HG03460 (cell line): ENCODE measurements around the gene REC8.

Experiments used
- ATAC-seq: cut with Tn5 transposase; IDR thresholded peaks from one replicate; pipeline ENCODE4 v1.9.1; 2021; ENCODE audit not compliant: unreplicated experiment

Gene REC8

DNA sequence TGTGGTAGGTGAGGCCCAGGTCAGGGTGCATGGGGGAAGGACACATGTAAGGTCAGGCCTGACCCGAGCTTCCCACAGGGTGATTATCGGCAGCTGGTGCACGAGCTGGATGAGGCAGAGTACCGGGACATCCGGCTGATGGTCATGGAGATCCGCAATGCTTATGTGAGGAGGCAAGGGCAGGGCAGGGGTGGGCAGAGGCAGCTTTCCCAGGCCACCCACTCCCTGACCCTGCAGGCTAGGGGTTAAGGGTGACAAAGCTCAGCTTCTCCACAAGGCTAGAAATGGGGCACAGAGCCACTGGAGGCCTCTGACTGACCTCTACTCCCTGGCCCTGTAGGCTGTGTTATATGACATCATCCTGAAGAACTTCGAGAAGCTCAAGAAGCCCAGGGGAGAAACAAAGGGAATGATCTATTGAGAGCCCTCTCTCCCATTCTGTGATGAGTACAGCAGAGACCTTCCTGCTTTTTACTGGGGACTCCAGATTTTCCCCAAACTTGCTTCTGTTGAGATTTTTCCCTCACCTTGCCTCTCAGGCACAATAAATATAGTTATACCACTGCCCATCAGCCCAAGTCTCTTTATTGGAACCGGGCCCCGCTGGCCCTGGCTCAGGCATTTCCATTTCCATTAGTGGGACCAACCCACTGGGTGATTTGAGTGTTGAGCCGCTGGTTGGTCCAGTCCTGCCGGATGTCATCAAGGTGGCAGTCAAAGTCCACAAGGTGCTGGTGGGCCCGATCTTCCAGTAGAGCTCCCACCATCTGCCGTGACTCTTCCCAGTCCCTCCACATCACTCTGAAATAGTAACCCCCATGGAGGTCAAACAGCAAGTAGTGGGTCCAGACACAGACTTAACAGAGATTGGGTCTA lies 33.2 kb upstream of the REC8 start:
- ATAC-seq, result no peak

GRCh38 chr14:24139272-24139934 lies 32.5 kb upstream of the REC8 start:
- ATAC-seq, result no peak

- ATAC-seq, result peak; percentile 84
These were observed 30.6 kb upstream of the REC8 start, which contains the start of gene EMC9 for GRCh38 chr14:24141097-24141880. EMC9 (minus strand) TSS chr14:24141591; CDS start chr14:24141304, 287 bp downstream.

GRCh38 chr14:24143511-24143910 lies 28.4 kb upstream of the REC8 start:
- ATAC-seq, result no peak

DNA sequence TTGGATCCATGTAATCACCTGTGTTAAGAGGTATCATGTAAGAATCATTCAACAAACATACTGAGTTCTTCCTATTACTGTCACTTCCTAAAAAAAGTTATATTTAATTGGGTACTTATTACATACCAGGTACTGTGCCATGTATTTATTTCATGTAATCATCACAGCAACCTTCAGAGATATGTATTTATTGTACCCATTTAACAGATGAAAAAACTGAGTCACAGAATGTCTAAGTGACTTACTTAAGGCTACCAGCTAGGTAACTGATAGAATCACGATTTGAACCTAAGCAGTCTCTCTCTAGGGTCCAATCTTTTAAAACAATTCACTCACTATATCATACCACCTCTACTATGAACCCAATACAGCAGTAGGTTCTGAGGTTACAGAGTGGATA lies 27.4 kb upstream of the REC8 start:
- ATAC-seq, result no peak

GRCh38 chr14:24145219-24145618 lies 26.7 kb upstream of the REC8 start:
- no peak for ATAC-seq

GRCh38 chr14:24145690-24146452 lies 26.0 kb upstream of the REC8 start:
- ATAC-seq, result no peak

DNA sequence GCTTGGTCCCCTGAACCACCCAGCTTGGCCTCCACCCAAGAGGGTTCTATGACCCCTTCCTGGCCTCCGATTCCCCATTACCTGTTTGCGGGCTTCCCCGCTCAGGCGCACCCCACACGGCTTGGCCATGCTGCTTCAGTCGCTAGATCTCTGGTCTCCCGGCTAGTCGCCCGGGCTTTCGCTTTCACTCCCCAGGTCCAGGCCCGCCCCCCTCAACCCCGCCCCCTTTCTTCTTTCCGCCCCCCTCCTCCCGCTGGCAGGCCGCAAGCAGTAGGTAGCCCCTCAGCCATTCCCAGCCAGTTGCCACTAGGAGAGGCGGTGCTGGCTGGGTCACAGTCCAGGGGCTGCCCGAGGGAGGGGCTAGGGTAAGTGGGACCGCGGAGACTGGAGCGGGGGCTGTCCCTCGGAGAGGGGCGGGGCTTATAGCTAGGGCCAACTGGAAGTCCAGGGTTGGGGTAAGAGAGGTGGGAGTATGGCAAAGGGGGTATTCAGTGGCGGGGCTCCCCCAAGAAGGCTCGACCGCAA lies 25.4 kb upstream of the REC8 start, which contains the start of gene PSME2:
Gene PSME2, minus strand, starts transcription at position 158 of the 525 bp plus-strand sequence. Its CDS starts 29 bp downstream, at position 129.
- peak; percentile 58 for ATAC-seq

- ATAC-seq, result peak; percentile 80
These were observed 24.7 kb upstream of the REC8 start, which contains the start of gene RNF31 for GRCh38 chr14:24146978-24147760. RNF31 (plus strand) TSS chr14:24147498; CDS start chr14:24147699, 201 bp downstream.

DNA sequence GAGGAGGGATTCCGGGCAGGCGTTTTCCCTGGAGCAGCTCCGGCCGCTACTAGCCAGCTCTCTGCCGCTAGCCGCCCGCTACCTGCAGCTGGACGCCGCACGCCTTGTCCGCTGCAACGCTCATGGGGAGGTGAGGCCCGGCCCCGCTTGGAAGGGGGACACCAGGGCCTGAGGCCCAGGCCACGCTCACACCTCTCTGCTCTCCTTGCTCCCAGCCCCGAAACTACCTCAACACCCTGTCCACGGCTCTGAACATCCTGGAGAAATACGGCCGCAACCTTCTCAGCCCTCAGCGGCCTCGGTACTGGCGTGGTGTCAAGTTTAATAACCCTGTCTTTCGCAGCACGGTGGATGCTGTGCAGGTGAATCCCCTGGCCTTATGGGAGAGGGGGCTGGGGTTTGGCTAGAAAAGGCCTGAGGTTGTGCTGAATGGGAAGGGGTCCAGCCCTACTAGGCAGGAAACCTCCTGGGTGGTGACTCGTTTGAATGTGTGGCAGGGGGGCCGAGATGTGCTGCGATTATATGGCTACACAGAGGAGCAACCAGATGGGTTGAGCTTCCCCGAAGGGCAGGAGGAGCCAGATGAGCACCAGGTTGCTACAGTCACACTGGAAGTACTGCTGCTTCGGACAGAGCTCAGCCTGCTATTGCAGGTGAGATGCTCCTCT lies 24.0 kb upstream of the REC8 start:
- no peak for ATAC-seq

DNA sequence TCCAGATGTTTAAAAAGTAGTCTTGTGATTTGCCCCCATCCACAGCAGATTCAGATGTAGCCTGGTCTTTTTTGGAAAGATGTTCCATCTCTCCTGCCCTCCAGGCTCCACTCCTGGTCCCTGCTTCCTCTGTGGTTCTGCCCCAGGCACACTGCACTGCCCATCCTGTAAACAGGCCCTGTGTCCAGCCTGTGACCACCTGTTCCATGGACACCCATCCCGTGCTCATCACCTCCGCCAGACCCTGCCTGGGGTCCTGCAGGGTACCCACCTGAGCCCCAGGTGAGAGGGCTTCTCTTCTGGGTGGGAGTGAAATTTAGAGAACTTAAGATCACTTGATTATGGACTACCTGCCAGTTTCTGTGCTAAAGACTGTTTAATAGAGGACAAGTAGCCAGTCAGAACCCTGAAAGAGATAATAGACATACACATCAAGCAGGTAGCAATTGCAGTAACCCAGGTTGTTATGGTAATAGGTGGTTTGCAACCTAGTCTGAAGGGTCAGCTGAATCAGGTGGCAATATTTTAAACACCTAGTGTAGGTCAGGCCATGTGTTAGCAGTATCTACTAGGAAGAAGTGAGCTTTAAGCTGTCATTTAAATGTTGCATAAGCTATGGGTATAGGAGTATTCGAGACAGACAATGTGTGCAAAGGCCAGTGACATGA lies 22.4 kb upstream of the REC8 start:
- no peak for ATAC-seq

DNA sequence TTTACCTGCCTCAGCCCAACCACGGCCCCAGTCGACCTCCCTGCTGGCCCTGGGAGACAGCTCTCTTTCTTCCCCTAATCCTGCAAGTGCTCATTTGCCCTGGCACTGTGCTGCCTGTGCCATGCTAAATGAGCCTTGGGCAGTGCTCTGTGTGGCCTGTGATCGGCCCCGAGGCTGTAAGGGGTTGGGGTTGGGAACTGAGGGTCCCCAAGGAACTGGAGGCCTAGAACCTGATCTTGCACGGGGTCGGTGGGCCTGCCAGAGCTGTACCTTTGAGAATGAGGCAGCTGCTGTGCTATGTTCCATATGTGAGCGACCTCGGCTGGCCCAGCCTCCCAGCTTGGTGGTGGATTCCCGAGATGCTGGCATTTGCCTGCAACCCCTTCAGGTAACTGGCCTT lies 21.8 kb upstream of the REC8 start:
- ATAC-seq, result no peak

- ATAC-seq, result no peak
These were observed 21.3 kb upstream of the REC8 start for GRCh38 chr14:24150567-24150966.

- ATAC-seq, result no peak
These were observed 20.9 kb upstream of the REC8 start for GRCh38 chr14:24150993-24151392.

GRCh38 chr14:24151404-24152080 lies 20.3 kb upstream of the REC8 start:
- no peak for ATAC-seq

DNA sequence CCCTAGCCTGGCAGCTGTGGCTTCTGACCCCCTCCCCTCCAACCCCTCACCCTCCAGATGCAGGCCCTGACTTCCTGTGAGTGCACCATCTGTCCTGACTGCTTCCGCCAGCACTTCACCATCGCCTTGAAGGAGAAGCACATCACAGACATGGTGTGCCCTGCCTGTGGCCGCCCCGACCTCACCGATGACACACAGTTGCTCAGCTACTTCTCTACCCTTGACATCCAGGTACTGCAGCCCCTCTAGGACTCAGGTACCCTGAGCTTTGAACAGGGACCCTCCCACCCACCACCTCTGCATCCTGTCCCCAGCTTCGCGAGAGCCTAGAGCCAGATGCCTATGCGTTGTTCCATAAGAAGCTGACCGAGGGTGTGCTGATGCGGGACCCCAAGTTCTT lies 16.8 kb upstream of the REC8 start:
- ATAC-seq, result no peak

- ATAC-seq, result no peak
These were observed 15.0 kb upstream of the REC8 start for GRCh38 chr14:24156840-24157239.

DNA sequence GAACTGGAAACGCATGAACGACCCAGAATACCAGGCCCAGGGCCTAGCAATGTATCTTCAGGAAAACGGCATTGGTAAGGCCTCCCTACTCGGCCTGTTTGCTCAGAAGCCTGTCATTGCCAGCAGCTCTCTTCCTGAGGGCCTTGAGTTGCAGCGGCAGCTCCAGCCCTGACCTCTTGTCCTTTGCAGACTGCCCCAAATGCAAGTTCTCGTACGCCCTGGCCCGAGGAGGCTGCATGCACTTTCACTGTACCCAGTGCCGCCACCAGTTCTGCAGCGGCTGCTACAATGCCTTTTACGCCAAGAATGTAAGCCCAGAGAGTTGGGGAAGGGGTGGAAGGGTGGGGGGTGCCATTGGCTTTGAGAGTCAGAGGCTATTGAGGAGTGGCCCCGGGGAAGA lies 14.5 kb upstream of the REC8 start:
- ATAC-seq, result no peak
